Lower lobe of right lung (tissue), 2 donors: ENCODE results near the gene ASTN2. TPM values are rescaled to one million over a fixed set of nuclear protein-coding genes. Genes with fewer than 3 reads are reported as not detected.

Experiments
- ATAC-seq, 2 donors: fragments of 200-7000 bp; cut with Tn5 transposase; one replicate each; pipeline ENCODE4 v1.9.1; 2020 to 2022; ENCODE audit warnings: mild to moderate bottlenecking in 2 of 2, moderate library complexity in 2 of 2
- DNase-seq: peaks from one replicate; pipeline ENCODE4 v3.0.0-alpha.2; 2020
- H3K27ac ChIP-seq: fragments of 200-600 bp; one replicate; pipeline ENCODE4 v1.8.0; 2022
- H3K27me3 ChIP-seq: fragments of 200-600 bp; one replicate; pipeline ENCODE4 v1.8.0; 2022; ENCODE audit warnings: low read depth
- H3K36me3 ChIP-seq: fragments of 200-600 bp; one replicate; pipeline ENCODE4 v1.8.0; 2022; ENCODE audit warnings: mild to moderate bottlenecking
- H3K4me1 ChIP-seq: fragments of 200-600 bp; one replicate; pipeline ENCODE4 v1.8.0; 2022
- H3K4me3 ChIP-seq: fragments of 200-600 bp; one replicate; pipeline ENCODE4 v1.8.0; 2022; ENCODE audit warnings: mild to moderate bottlenecking
- H3K9me3 ChIP-seq: fragments of 200-600 bp; one replicate; pipeline ENCODE4 v1.8.0; 2022
- CTCF ChIP-seq: fragments of 200-600 bp; IDR thresholded peaks from one replicate; pipeline ENCODE4 v1.8.0; 2022; ENCODE audit warnings: antibody characterized with exemption, mild to moderate bottlenecking
- intact Hi-C: fragments of 100-400 bp; cut with DNase I; formaldehyde crosslinking; loops from one replicate; pipeline ENCODE4 v1.11.0; 2022
- total RNA-seq: library from RNA; stranded (reverse); fragmentation: NEBNext Ultra II Directional; extraction: Animal tissue kit (Norgen Biotek cat#: 25700); gene quantifications from one replicate; pipeline ENCODE4 v1.2.1, GENCODE V29; 2021
- donor health status: DM: no; HTN: yes; CAD: no; lungs with severe emphysema.

ASTN2 gene
- total RNA-seq, 1 donor from 2014 or later = 4.3 TPM

GRCh38 chr9:117377046-117377445, 37.8 kb downstream of the ASTN2 start:
- Histone ChIP-seq H3K4me3 (no peak overlapping the region), H3K36me3 (no peaks in the 10 kb centered on the region), H3K4me1 (no peaks in the 10 kb centered on the region), H3K27ac (no peak overlapping the region), H3K9me3 (no peaks in the 10 kb centered on the region), H3K27me3 (no peaks in the 10 kb centered on the region)
- DNase-seq (no peak), ATAC-seq (no peak)
- TF ChIP-seq CTCF = no peak
- intact Hi-C loops = no loop called here

- DNase-seq (no peak), ATAC-seq (no peak)
- Histone ChIP-seq H3K9me3 (no peaks in the 10 kb centered on the region), H3K27ac (no peak overlapping the region), H3K4me1 (no peaks in the 10 kb centered on the region), H3K4me3 (no peak overlapping the region), H3K27me3 (no peaks in the 10 kb centered on the region), H3K36me3 (no peaks in the 10 kb centered on the region)
- no peak for TF ChIP-seq CTCF
- intact Hi-C loops = no loop called here
Observed at GRCh38 chr9:117375956-117376355, 38.9 kb downstream of the ASTN2 start.

GRCh38 chr9:117374076-117374725, 40.7 kb downstream of the ASTN2 start:
- no peak for DNase-seq
- intact Hi-C loops = no loop called here
- no peak for TF ChIP-seq CTCF
- Histone ChIP-seq H3K4me3 (no peak overlapping the region), H3K36me3 (no peaks in the 10 kb centered on the region), H3K27ac (no peak overlapping the region), H3K27me3 (no peaks in the 10 kb centered on the region), H3K9me3 (no peaks in the 10 kb centered on the region), H3K4me1 (no peaks in the 10 kb centered on the region)
- ATAC-seq = no peak

- no peak for TF ChIP-seq CTCF
- Histone ChIP-seq H3K9me3 (no peaks in the 10 kb centered on the region), H3K27me3 (no peaks in the 10 kb centered on the region), H3K27ac (no peak overlapping the region), H3K4me1 (no peaks in the 10 kb centered on the region), H3K36me3 (no peaks in the 10 kb centered on the region), H3K4me3 (no peak overlapping the region)
- DNase-seq = no peak
- intact Hi-C loops = no loop called here
- ATAC-seq = no peak
Observed at GRCh38 chr9:117368684-117369230, 46.1 kb downstream of the ASTN2 start.

- no peak overlapping the region for H3K4me3 ChIP-seq
- no peaks in the 10 kb centered on the region for H3K4me1 ChIP-seq
- intact Hi-C loops = no loop called here
- ATAC-seq (no peak), DNase-seq (no peak)
- H3K9me3 ChIP-seq = no peaks in the 10 kb centered on the region
- H3K27ac ChIP-seq = no peak overlapping the region
- TF ChIP-seq CTCF = no peak
- no peaks in the 10 kb centered on the region for H3K36me3 ChIP-seq
- H3K27me3 ChIP-seq = no peaks in the 10 kb centered on the region
Observed at GRCh38 chr9:117365438-117365837, 49.4 kb downstream of the ASTN2 start.
